ENCODE measurements around the gene DENND2A. TPM values are rescaled to one million over a fixed set of nuclear protein-coding genes. Genes with fewer than 3 reads are reported as not detected.

Gene DENND2A
- total and polyA plus RNA-seq, 10 of the 15 experiments (the other 5 are each of a cell fraction or from before 2014, with no cell fraction given): 0.01 TPM; not detected in 9

DNA sequence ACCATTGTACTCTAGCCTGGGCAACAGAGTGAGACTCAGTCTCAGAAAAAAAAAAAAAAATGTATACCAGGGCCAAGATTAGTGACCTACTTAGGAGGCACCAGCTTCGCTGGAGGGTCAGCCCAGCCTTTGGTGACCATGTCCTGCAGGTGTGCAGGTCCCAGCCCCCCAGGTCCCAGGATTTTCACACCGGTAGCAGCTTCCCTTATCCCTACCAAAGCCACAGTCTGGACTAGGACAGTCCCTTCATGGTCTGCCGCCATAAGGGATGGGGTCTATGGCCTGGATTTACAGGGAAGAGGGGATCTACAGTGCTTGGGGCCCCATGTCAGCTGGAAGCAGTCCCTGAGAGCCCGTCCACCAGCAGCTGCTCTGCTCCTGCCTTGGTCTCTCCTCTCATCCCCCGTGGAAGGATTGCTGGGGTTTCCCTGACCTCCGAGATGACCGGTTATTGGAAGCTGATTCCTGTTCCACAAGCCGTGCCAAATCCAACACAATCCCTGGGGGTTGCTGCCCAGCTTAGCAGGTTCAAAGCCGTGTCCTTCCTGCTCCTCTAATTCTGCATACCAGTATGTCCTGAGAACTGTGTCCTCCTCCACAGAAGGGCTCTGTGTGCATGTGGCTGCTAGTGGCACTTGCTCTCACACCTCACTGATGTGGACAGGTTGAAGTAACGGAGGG lies 44.9 kb upstream of the DENND2A start (continued):
- no peak for TF ChIP-seq BCL3 (IDR thresholded peaks at IDR 0.05; ENCODE audit: borderline replicate concordance, insufficient read depth, low read depth, low read length, poor library complexity, severe bottlenecking)

- WGBS (ENCODE audit: insufficient coverage, insufficient replicate concordance, low lambda C conversion rate, missing lambda C conversion rate): 93% methylated on average over 20 of the region's 20 CpGs
- RAD21 ChIA-PET (ENCODE audit: unreplicated experiment): no interaction called here
- H3K9ac ChIP-seq (ENCODE audit: control insufficient read depth, insufficient read depth, low read length): no peak overlapping the region
- H3K4me2 ChIP-seq (ENCODE audit: control insufficient read depth, insufficient read depth): no peak overlapping the region
- peaks cover 3 to 7% of the 10 kb centered on the region in 2 experiments; a peak in 3 of 4 replicates for H3K36me3 ChIP-seq (ENCODE audit: control insufficient read depth in 2 of 2, insufficient read depth in 2 of 2, low read length in 1 of 2)
- TF ChIP-seq SMC3 (IDR thresholded peaks at IDR 0.05; ENCODE audit: borderline replicate concordance, low read length) (no peak), NR2F1 (conservative IDR thresholded peaks at IDR 0.05) (no peak), POU2F2 (IDR thresholded peaks at IDR 0.05; ENCODE audit: borderline replicate concordance, low read depth, low read length) (no peak), TAF1 (IDR thresholded peaks at IDR 0.05; ENCODE audit: borderline replicate concordance, low read depth, low read length) (no peak), ASH2L (IDR thresholded peaks at IDR 0.05; ENCODE audit: borderline replicate concordance, low read depth) (no peak), CHD4 (IDR thresholded peaks at IDR 0.05) (no peak), STAT3 (IDR thresholded peaks at IDR 0.05; ENCODE audit: low read depth, low read length) (no peak)
- TF ChIP-seq, protein P1, sequence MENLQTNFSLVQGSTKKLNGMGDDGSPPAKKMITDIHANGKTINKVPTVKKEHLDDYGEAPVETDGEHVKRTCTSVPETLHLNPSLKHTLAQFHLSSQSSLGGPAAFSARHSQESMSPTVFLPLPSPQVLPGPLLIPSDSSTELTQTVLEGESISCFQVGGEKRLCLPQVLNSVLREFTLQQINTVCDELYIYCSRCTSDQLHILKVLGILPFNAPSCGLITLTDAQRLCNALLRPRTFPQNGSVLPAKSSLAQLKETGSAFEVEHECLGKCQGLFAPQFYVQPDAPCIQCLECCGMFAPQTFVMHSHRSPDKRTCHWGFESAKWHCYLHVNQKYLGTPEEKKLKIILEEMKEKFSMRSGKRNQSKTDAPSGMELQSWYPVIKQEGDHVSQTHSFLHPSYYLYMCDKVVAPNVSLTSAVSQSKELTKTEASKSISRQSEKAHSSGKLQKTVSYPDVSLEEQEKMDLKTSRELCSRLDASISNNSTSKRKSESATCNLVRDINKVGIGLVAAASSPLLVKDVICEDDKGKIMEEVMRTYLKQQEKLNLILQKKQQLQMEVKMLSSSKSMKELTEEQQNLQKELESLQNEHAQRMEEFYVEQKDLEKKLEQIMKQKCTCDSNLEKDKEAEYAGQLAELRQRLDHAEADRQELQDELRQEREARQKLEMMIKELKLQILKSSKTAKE (IDR thresholded peaks at IDR 0.05; ENCODE audit: low read depth, poor library complexity, severe bottlenecking): no peak
- TF ChIP-seq, protein P2, sequence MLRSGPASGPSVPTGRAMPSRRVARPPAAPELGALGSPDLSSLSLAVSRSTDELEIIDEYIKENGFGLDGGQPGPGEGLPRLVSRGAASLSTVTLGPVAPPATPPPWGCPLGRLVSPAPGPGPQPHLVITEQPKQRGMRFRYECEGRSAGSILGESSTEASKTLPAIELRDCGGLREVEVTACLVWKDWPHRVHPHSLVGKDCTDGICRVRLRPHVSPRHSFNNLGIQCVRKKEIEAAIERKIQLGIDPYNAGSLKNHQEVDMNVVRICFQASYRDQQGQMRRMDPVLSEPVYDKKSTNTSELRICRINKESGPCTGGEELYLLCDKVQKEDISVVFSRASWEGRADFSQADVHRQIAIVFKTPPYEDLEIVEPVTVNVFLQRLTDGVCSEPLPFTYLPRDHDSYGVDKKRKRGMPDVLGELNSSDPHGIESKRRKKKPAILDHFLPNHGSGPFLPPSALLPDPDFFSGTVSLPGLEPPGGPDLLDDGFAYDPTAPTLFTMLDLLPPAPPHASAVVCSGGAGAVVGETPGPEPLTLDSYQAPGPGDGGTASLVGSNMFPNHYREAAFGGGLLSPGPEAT (IDR thresholded peaks at IDR 0.05; ENCODE audit: low read depth): no peak
- TF ChIP-seq, protein P3, sequence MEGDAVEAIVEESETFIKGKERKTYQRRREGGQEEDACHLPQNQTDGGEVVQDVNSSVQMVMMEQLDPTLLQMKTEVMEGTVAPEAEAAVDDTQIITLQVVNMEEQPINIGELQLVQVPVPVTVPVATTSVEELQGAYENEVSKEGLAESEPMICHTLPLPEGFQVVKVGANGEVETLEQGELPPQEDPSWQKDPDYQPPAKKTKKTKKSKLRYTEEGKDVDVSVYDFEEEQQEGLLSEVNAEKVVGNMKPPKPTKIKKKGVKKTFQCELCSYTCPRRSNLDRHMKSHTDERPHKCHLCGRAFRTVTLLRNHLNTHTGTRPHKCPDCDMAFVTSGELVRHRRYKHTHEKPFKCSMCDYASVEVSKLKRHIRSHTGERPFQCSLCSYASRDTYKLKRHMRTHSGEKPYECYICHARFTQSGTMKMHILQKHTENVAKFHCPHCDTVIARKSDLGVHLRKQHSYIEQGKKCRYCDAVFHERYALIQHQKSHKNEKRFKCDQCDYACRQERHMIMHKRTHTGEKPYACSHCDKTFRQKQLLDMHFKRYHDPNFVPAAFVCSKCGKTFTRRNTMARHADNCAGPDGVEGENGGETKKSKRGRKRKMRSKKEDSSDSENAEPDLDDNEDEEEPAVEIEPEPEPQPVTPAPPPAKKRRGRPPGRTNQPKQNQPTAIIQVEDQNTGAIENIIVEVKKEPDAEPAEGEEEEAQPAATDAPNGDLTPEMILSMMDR (IDR thresholded peaks at IDR 0.05 in 2 of 3, conservative IDR thresholded peaks at IDR 0.05 in 1 of 3; ENCODE audit: control insufficient read depth in 2 of 3, extremely low read depth in 1 of 3, insufficient read depth in 1 of 3, low read depth in 3 of 3, low read length in 3 of 3): no peak
- no peaks in the 10 kb centered on the region for H3K9me3 ChIP-seq (replicated peaks; ENCODE audit: control insufficient read depth, insufficient read depth, low read length)
- H2AFZ ChIP-seq (ENCODE audit: control insufficient read depth, low read depth, low read length): no peak overlapping the region
- H3K27ac ChIP-seq (ENCODE audit: control insufficient read depth, insufficient read depth): no peak overlapping the region
- SMC1A ChIA-PET (ENCODE audit: uncharacterized antibody, unreplicated experiment): interaction anchor here (1.9 kb wide), 1 partner anchor 10 kb away, joined by 4 read pairs; no protein-coding TSS in a partner anchor
- intact Hi-C loops (cut with micrococcal nuclease; ENCODE audit: unreplicated experiment) (no loop called here), in situ Hi-C loops (cut with MboI) (no loop called here)
- H4K20me1 ChIP-seq (ENCODE audit: control insufficient read depth, insufficient read depth): no peaks in the 10 kb centered on the region
- H3K79me2 ChIP-seq (ENCODE audit: control insufficient read depth, insufficient read depth, low read length): no peaks in the 10 kb centered on the region
- no peaks in the 10 kb centered on the region for H3K27me3 ChIP-seq (replicated peaks in 1 of 2; ENCODE audit: control insufficient read depth in 2 of 2, insufficient read depth in 2 of 2, low read length in 1 of 2)
- no peak overlapping the region for H3K4me3 ChIP-seq
- no TSS peak for BruUV-seq (replicated peaks)
- FAIRE-seq (no peak), DNase-seq (ENCODE audit: low read depth, low spot score) (no peak), ATAC-seq (no peak)
- CTCF ChIA-PET: interaction anchor here (1.4 kb wide), 2 partner anchors 9 to 329 kb away, joined by 3 read pairs; no protein-coding TSS in a partner anchor
- no peaks in the 10 kb centered on the region for H3K4me1 ChIP-seq (ENCODE audit: control insufficient read depth, insufficient read depth, low read length)
- POLR2A ChIA-PET: no interaction called here
Measured at GRCh38 chr7:140684066-140684950, 43.7 kb upstream of the DENND2A start.

Measured in GM12878 (cell line).